D721Med (cell line): ENCODE results near the gene DERA.

Experiments used
- DNase-seq: peaks from one replicate; pipeline ENCODE4 v3.0.0; 2011; ENCODE audit warnings: low spot score; ENCODE audit not compliant: insufficient read length
- FAIRE-seq: peaks from 2 replicates; lab custom pipeline; 2011; peaks lifted over from hg19 to GRCh38; lab: Jason Lieb, UNC
- CTCF ChIP-seq: IDR thresholded peaks from 2 replicates; pipeline ENCODE4 v1.5.1; 2012; ENCODE audit warnings: mild to moderate bottlenecking, control low read depth; ENCODE audit not compliant: insufficient read depth; ENCODE audit errors: missing control alignments

Gene DERA

DNA sequence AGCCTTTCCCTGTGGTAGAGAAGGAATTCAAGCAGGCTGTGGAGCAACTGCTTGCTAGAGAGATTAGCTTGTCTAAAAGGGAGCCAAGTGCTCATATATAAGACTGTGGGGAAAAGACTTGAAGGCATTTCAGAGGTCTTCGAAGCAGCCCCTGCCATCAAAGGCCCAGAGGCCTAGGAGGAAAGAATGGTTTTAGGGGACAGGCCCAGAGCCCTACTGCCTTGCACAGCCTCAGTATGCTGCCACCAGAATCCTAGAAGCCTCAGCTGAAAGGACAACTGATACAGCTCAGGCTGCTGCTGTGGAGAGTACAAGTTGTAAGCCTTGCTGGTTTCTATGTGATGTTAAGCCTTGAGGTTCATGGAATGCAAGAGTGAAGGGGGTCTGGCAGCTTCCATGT lies 109.9 kb downstream of the DERA start:
- no peak for TF ChIP-seq CTCF
- FAIRE-seq (no peak), DNase-seq (no peak)

- TF ChIP-seq CTCF, result no peak
- FAIRE-seq (no peak), DNase-seq (no peak)
Measured at GRCh38 chr12:16021676-16022075, 110.5 kb downstream of the DERA start.

GRCh38 chr12:16027002-16027401 lies 115.9 kb downstream of the DERA start:
- DNase-seq, result no peak
- no peak for FAIRE-seq
- TF ChIP-seq CTCF, result no peak

DNA sequence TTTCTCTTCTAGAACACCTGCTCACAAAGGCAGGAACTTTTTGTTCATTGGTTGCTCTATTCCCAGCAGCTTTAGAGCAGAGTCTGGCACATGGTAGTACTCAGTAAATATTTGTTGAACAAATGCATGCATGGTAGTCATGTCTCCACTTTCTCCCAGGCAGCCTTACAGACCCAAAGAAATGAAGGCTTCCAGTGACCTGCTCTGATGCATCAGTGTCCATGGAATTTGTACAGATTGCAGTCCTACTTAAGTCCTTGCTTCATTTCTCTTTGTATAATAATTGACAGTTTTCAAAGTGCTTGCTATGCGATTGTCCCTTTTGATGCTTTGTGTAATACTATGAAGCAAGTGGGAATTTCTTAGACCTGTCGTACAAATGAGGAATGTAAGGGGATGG lies 119.6 kb downstream of the DERA start:
- FAIRE-seq (no peak), DNase-seq (no peak)
- TF ChIP-seq CTCF, result no peak

DNA sequence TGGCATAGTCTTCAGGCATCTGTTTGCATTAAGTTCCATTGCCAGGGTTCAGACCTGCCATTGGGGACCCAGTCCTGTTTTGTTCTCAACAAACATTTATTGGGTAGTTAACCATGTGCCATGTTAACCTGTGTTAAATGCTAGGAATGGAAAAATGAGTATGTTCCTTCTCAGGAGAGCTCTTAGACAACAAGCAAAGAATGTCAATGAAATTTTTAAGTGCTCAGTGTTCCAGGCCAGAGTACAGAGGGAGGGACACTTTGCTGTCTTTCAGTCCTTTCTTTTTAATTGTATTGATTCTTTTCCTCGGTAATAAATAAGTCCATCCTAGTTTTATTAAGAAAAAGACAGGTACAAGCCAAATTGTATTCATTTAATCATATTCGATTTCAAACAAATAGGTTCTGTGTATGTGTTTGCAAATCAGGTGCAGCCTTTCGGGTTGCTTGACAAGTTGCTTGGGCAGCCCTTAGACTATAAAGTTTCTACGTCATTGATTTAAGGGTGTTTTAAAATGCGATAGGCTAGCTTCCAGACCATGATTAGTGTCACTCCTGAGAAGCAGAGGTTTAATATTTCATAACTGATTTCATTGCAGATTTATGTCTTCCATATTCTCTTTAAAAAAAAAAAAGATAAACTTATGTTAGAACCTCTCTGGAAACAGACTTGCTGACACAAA lies 123.1 kb downstream of the DERA start:
- TF ChIP-seq CTCF, result no peak
- DNase-seq (no peak), FAIRE-seq (no peak)

DNA sequence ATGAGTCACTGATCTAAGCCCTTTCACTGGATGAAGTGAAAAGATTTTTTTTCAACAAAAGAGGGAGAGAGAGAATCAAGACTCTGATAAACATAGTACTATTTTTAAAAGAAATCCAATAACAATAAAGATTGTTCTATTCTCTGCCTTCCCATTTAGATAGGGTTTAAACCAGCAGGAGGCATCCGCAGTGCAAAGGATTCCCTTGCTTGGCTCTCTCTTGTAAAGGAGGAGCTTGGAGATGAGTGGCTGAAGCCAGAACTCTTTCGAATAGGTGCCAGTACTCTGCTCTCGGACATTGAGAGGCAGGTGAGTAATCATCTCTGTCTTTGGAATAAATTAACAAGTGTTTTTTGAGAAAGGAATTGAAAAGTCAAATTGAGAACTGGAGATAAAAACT lies 124.9 kb downstream of the DERA start:
- no peak for DNase-seq
- no peak for TF ChIP-seq CTCF
- FAIRE-seq, result no peak

DNA sequence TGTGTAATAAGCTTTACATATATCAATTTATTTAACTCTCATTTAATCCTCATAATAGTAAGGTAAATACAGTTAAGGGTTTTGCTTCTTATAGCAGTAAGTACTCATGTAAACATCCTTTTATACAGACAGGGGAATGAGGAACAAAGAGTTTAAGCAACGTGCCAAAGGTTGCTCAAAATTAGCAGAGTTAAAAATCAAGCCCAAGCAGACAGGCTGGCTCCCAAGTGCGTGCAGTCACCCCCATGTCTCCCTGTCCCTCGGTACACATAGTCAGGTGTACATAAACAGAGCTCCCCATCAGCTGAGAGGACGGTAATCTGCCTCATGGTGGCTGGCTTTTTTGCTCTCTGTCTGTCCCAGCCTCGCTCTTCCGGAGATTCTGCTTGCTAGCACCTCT lies 126.4 kb downstream of the DERA start:
- DNase-seq (no peak), FAIRE-seq (no peak)
- TF ChIP-seq CTCF, result no peak
